D721Med (cell line): ENCODE data around the gene CLCN7.
"Not testable (repeated sequence)": the region's sequence is repeated elsewhere in the genome, so short reads cannot be mapped to it uniquely, and the experiment has no call there.

Experiments used
- DNase-seq: peaks from one replicate; pipeline ENCODE4 v3.0.0; 2011; ENCODE audit warnings: low spot score; ENCODE audit not compliant: insufficient read length
- FAIRE-seq: peaks from 2 replicates; lab custom pipeline; 2011; peaks lifted over from hg19 to GRCh38; lab: Jason Lieb, UNC
- TF ChIP-seq, protein P1 (sequence below): IDR thresholded peaks from 2 replicates; pipeline ENCODE4 v1.5.1; 2012; ENCODE audit warnings: mild to moderate bottlenecking, control low read depth; ENCODE audit not compliant: insufficient read depth; ENCODE audit errors: missing control alignments

Gene CLCN7

DNA sequence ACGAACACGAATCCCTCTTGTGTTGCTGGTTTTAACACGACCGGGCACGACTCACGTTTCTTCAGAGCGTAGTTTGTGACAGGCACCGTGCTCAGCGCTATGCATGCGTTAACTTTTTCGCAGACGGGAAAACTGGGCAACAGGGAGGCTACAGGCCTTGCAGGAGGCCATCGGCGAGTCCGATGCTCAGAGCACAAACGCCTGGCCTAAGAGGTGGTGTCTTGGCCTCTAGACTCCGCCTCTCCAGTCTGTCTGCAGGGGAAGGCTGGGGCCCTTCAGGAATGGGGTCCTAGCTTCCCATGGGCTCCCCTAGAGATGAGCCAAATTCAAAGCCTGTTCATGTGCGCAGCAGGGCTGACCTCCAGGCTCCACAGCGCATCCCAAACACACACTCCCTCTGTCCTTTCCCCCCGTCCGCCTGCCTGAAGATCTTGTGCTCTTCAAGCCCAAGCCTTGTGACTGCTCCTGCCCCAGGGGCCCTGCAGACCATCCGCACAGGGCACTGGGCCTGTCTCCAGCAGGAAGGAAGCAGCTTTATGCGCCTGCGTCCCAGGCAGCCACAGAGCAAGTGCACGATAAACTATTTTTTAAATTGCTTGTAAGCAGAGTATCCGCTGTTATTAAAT is 3.1 kb downstream of the CLCN7 start:
- TF ChIP-seq, protein P1, sequence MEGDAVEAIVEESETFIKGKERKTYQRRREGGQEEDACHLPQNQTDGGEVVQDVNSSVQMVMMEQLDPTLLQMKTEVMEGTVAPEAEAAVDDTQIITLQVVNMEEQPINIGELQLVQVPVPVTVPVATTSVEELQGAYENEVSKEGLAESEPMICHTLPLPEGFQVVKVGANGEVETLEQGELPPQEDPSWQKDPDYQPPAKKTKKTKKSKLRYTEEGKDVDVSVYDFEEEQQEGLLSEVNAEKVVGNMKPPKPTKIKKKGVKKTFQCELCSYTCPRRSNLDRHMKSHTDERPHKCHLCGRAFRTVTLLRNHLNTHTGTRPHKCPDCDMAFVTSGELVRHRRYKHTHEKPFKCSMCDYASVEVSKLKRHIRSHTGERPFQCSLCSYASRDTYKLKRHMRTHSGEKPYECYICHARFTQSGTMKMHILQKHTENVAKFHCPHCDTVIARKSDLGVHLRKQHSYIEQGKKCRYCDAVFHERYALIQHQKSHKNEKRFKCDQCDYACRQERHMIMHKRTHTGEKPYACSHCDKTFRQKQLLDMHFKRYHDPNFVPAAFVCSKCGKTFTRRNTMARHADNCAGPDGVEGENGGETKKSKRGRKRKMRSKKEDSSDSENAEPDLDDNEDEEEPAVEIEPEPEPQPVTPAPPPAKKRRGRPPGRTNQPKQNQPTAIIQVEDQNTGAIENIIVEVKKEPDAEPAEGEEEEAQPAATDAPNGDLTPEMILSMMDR, result no peak
- DNase-seq (no peak), FAIRE-seq (no peak)

DNA sequence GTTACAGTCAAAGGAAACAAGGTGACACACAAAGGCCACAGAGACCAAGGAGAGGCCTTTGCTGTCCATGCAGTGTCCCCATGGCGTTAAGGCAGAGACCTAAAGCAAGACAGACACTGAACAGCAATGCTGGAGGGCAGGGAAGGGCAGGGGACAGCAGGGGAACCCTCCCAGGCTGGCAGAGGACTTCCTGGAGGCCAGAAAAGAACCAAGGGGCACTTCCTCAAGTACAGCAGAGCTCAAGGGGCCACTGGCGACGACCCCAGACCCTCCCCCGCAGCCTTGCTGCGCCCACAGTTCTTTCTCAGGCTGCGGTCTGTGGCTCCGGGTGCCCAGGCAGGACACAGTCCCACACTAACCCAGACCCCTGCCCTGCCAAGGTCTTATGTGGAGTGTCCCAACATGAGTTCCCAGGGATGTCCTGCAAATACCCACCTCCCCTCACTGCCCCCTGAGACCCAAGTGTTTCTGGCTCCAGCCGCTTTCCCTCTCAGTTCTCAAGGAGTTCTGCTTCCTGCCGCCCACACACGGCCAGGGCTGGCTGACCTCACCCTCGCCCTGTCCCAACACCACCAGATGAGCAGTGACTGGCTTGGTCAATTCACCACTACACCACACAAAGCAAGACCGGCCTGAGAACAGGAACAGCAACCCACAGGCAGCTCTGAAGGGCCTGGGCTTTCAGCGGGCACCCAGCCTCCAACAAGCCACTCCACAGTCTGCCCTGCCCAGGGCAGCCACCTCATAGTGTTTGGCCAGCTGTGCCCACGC is 4.2 kb downstream of the CLCN7 start:
- no peak for FAIRE-seq
- TF ChIP-seq, protein P1, result no peak
- no peak for DNase-seq

DNA sequence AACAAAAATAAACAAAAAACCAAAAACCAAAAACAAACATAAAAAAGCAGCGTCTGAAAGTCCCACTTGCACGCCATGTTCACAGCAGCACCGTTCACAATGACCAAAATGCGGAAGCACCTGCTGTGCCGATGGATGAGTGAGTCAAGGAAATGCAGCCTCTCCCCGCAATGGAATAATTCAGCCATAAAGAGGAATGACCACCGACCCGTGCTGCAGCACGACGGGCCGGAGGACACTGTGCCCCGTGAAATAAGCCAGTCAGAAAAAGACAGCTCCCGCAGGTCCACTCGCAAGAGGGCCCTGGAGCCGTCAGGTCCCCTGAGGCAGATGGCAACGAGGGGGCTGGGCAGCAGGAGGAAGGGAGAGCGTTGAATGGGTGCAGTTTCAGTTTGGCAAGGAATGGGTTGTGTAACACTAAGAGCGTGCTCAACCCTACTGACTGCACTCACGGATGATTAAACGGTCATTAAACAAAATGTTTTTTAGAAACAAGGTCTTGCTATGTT is 5.1 kb downstream of the CLCN7 start:
- TF ChIP-seq, protein P1, result no peak
- DNase-seq, result no peak
- FAIRE-seq, result no peak

DNA sequence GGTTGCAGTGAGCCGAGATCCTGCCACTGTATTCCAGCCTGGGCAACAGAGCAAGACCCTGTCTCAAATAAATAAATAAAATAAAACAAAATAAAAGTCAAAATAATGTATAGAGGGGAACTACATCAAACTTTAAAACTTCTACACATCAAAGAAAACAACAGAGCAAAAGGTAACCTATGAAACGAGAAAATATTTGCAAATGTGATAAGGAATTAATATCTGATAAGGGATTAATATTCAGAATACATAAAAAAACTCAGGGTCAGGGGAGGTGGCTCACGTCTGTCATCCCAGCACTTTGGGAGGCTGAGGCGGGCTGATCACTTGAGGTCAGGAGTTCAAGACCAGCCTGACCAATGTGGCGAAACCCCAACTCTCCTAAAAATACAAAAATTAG is 5.7 kb downstream of the CLCN7 start:
- not testable (repeated sequence) for DNase-seq, FAIRE-seq

DNA sequence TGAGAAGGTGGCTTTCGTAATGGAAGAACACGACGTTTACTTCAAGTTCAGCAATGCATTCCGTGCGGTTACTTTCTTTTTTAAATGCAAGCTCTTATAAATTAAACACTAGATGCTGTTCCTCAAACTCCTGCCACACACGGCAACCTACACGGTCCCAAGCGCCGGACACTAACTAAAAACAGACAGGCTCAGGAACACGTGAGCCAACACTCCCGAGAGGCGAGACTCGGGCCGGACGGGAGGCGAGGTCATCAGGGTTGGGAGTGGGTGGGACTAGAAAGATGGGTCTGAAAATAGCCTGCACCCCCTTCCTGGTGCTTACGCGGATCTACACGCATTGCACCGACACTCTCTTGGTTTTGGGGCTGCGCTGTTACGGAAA is 6.4 kb downstream of the CLCN7 start:
- TF ChIP-seq, protein P1, result no peak
- no peak for DNase-seq
- no peak for FAIRE-seq

DNA sequence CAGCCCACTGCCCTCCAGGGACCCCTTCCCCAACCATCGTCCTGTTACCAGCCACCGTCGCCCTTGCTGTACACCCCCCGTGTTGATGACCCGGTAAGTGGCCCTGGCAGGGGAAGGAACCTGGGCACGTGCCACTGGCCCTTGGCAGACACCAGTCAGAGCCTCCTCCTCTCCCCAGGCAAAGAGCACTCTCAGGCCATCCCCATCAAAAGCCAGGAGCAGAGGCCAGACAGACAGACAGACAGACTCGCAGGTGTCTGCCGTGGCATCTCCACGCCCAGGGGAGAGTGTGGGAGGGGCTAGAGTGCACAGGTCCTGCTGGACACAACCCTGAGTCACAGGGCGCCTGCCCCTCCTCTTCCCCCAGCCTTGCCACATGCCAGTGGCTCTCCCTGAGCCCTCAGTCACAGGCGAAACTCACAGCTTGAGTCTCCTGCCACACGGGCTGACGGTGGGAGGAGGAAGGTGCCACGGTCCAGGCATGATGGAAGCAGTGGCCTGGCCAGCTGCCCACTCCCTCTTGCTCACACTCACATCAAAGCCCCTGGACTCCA is 7.8 kb downstream of the CLCN7 start:
- DNase-seq (no peak), FAIRE-seq (no peak)
- TF ChIP-seq, protein P1, result no peak

DNA sequence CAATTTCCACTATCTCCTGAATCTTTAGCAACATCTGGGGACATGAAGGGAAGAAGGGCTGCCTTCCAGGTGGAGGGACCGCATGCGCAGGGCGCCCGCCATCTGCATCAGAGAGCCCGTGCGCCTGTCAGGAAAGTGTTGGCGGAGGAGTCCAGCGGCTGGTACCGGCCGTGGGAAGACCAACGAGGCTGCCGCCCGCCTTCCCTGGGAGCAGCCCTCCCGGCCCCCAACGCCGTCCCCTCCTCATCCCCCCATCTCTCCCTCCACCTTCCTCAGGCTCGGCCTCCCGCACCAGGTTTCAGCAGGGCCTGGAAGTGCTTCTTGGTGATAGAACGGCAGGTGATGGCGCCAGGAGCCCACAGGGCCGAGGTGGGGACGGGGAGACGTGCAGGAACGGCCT is 8.8 kb downstream of the CLCN7 start:
- no peak for DNase-seq
- no peak for FAIRE-seq
- TF ChIP-seq, protein P1, result no peak
